EH (cell line): ENCODE data around the gene CTSV.
"Not testable (repeated sequence)": the region's sequence is repeated elsewhere in the genome, so short reads cannot be mapped to it uniquely, and the experiment has no call there.

ENCODE experiments used
- DNase-seq: peaks from one replicate; pipeline ENCODE4 v3.0.0-alpha.2; 2015; ENCODE audit warnings: low read depth

The CTSV gene

GRCh38 chr9:97041898-97042297, 3.0 kb upstream of the CTSV start:
- DNase-seq: no peak

- peak; percentile 38 for DNase-seq
Measured at GRCh38 chr9:97039514-97039860, 545 bp upstream of the CTSV start.

GRCh38 chr9:97023505-97023904, 15.4 kb downstream of the CTSV start:
- DNase-seq: not testable (repeated sequence)

- peak; percentile 74 for DNase-seq
Measured at GRCh38 chr9:97013151-97014132, 25.5 kb downstream of the CTSV start.

- DNase-seq: peak; percentile 24
Measured at GRCh38 chr9:97012617-97013016, 26.3 kb downstream of the CTSV start.

GRCh38 chr9:97002195-97002594, 36.7 kb downstream of the CTSV start:
- DNase-seq: not testable (repeated sequence)

GRCh38 chr9:97001338-97001737, 37.6 kb downstream of the CTSV start:
- not testable (repeated sequence) for DNase-seq

GRCh38 chr9:97000139-97000787, 38.7 kb downstream of the CTSV start:
- not testable (repeated sequence) for DNase-seq

GRCh38 chr9:96999733-97000132, 39.2 kb downstream of the CTSV start:
- not testable (repeated sequence) for DNase-seq

GRCh38 chr9:96997009-96997701, 41.8 kb downstream of the CTSV start:
- DNase-seq: not testable (repeated sequence)

GRCh38 chr9:96994531-96995016, 44.4 kb downstream of the CTSV start:
- DNase-seq: not testable (repeated sequence)

GRCh38 chr9:96992303-96992702, 46.6 kb downstream of the CTSV start:
- not testable (repeated sequence) for DNase-seq

- not testable (repeated sequence) for DNase-seq
Measured at GRCh38 chr9:96989747-96990318, 49.1 kb downstream of the CTSV start.

GRCh38 chr9:96984887-96985286, 54.1 kb downstream of the CTSV start:
- DNase-seq: not testable (repeated sequence)

GRCh38 chr9:96984139-96984538, 54.8 kb downstream of the CTSV start:
- DNase-seq: not testable (repeated sequence)

- DNase-seq: not testable (repeated sequence)
Measured at GRCh38 chr9:96983496-96984122, 55.3 kb downstream of the CTSV start.
